CD14-positive monocyte (primary cell): ENCODE data around the gene ODF2. TPM values are rescaled to one million over a fixed set of nuclear protein-coding genes. Genes with fewer than 3 reads are reported as not detected.

Experiments used
- DNase-seq, 3 donors: peaks; one replicate each; pipeline ENCODE4 v3.0.0-alpha.2; 2011 to 2022
- H2AFZ ChIP-seq: 2 replicates; pipeline ENCODE4 v1.6.0; 2012; ENCODE audit warnings: mild to moderate bottlenecking, low read depth, low read length, inconsistent platforms; ENCODE audit not compliant: insufficient read depth, poor library complexity, severe bottlenecking
- H3K27ac ChIP-seq, 2 donors: 1 replicate in 1 of 2; 2 replicates in 1 of 2; pipeline ENCODE4 v1.5.1; 2012 to 2013; ENCODE audit warnings: low read length in 2 of 2, control low read depth in 1 of 2, inconsistent platforms in 1 of 2, low read depth in 1 of 2, mild to moderate bottlenecking in 1 of 2
- H3K27me3 ChIP-seq, 2 donors: one replicate each; pipeline versions ENCODE4 v1.6.0 to v1.6.1; 2011 to 2013; ENCODE audit warnings: low read length in 2 of 2; ENCODE audit not compliant: control insufficient read depth in 2 of 2, insufficient read depth in 2 of 2
- H3K36me3 ChIP-seq, 2 donors: replicated peaks in 1 of 2; 1 replicate in 1 of 2; 2 replicates in 1 of 2; pipeline versions ENCODE4 v1.5.1 to v1.6.1; 2012 to 2013; ENCODE audit warnings: low read length in 2 of 2, control low read depth in 1 of 2, inconsistent platforms in 1 of 2, mild to moderate bottlenecking in 1 of 2; ENCODE audit not compliant: insufficient read depth in 2 of 2, control insufficient read depth in 1 of 2
- H3K4me1 ChIP-seq, 2 donors: 1 replicate in 1 of 2; 2 replicates in 1 of 2; pipeline versions ENCODE4 v1.5.1 to v1.6.1; 2012 to 2013; ENCODE audit warnings: low read length in 2 of 2, control low read depth in 1 of 2, inconsistent platforms in 1 of 2, mild to moderate bottlenecking in 1 of 2, moderate library complexity in 1 of 2; ENCODE audit not compliant: insufficient read depth in 2 of 2, control insufficient read depth in 1 of 2
- H3K4me2 ChIP-seq: replicated peaks from 2 replicates; pipeline ENCODE3; 2012; ENCODE audit warnings: low read length, moderate library complexity, mild to moderate bottlenecking; ENCODE audit not compliant: poor library complexity, severe bottlenecking; ENCODE audit errors: extremely low read depth
- H3K4me3 ChIP-seq, 3 experiments: fragments of 200-600 bp in 1 of 3; sonication (generic) in 1 of 3; replicated peaks in 1 of 3; 1 replicate in 2 of 3; 2 replicates in 1 of 3; pipeline ENCODE4 v1.5.1; 2011 to 2013; ENCODE audit warnings: low read length in 3 of 3, mild to moderate bottlenecking in 3 of 3, control low read depth in 2 of 3, low read depth in 2 of 3, inconsistent platforms in 1 of 3, moderate library complexity in 1 of 3
- H3K79me2 ChIP-seq: 2 replicates; pipeline ENCODE4 v1.6.0; 2012; ENCODE audit warnings: mild to moderate bottlenecking, control low read depth, inconsistent platforms, low read length, moderate library complexity; ENCODE audit not compliant: insufficient read depth
- H3K9ac ChIP-seq: 2 replicates; pipeline ENCODE4 v1.6.0; 2017; ENCODE audit warnings: low read length, mild to moderate bottlenecking; ENCODE audit not compliant: insufficient read depth, poor library complexity, severe bottlenecking
- H3K9me3 ChIP-seq, 2 donors: replicated peaks in 1 of 2; 1 replicate in 1 of 2; 2 replicates in 1 of 2; pipeline versions ENCODE4 v1.5.1 to v1.6.1; 2012 to 2013; ENCODE audit warnings: low read length in 2 of 2, control low read depth in 1 of 2; ENCODE audit not compliant: control insufficient read depth in 1 of 2, insufficient read depth in 1 of 2
- H4K20me1 ChIP-seq: 2 replicates; pipeline ENCODE4 v1.6.0; 2012; ENCODE audit warnings: mild to moderate bottlenecking, low read length, control low read depth, moderate library complexity; ENCODE audit not compliant: insufficient read depth
- H3K27ac Mint-ChIP-seq, 7 donors: one replicate each; pipeline ENCODE4 v1.8.0; 2020; ENCODE audit warnings: mild to moderate bottlenecking in 7 of 7, mixed read lengths in 7 of 7, moderate library complexity in 6 of 7, inconsistent platforms in 2 of 7
- H3K27me3 Mint-ChIP-seq, 3 donors: one replicate each; pipeline ENCODE4 v1.8.0; 2021 to 2022; ENCODE audit warnings: low read depth in 3 of 3, mild to moderate bottlenecking in 3 of 3, mixed read lengths in 3 of 3, moderate library complexity in 3 of 3, inconsistent platforms in 1 of 3
- H3K36me3 Mint-ChIP-seq, 2 donors: one replicate each; pipeline ENCODE4 v1.8.0; 2020; ENCODE audit warnings: mixed read lengths in 2 of 2, inconsistent platforms in 1 of 2, mild to moderate bottlenecking in 1 of 2
- H3K4me1 Mint-ChIP-seq: one replicate; pipeline ENCODE4 v1.8.0; 2020; ENCODE audit warnings: mild to moderate bottlenecking, mixed read lengths
- H3K4me3 Mint-ChIP-seq, 2 donors: one replicate each; pipeline ENCODE4 v1.8.0; 2020; ENCODE audit warnings: mild to moderate bottlenecking in 2 of 2, mixed read lengths in 2 of 2, moderate library complexity in 1 of 2
- H3K9me3 Mint-ChIP-seq, 7 donors: one replicate each; pipeline ENCODE4 v1.8.0; 2020 to 2022; ENCODE audit warnings: mixed read lengths in 7 of 7, mild to moderate bottlenecking in 6 of 7, moderate library complexity in 6 of 7, inconsistent platforms in 2 of 7
- CTCF ChIP-seq: fragments of 200-600 bp; IDR thresholded peaks from one replicate; pipeline ENCODE4 v1.8.0; 2022; ENCODE audit warnings: antibody characterized with exemption, mild to moderate bottlenecking
- WGBS: methylation state at CpG from one replicate; pipeline ENCODE4 v1.1.5; 2013; ENCODE audit warnings: missing lambda C conversion rate; ENCODE audit not compliant: insufficient coverage; 5-methylcytosine and 5-hydroxymethylcytosine counted together
- intact Hi-C, 2 donors: fragments of 100-400 bp; cut with micrococcal nuclease; formaldehyde crosslinking; loops; one replicate each; pipeline versions ENCODE4 v1.15.0 to v1.15.1; 2023
- polyA plus RNA-seq, 3 donors: library from polyadenylated mRNA; depleted of rRNA in 1 of 3; unstranded in 2 of 3; stranded (reverse) in 1 of 3; fragments of 300-500 nt in 2 of 3; fragments of >200 nt in 1 of 3; fragmentation: Illumina TruSeq in 2 of 3; gene quantifications; 1 replicate in 2 of 3; 2 replicates in 1 of 3; pipeline ENCODE4 v1.2.3, GENCODE V29; 2012 to 2021

Gene ODF2
- polyA plus RNA-seq, 3 donors = 7.9 to 24.1 (median 11.4) TPM

GRCh38 chr9:128497824-128498610 is 42.2 kb downstream of the ODF2 start:
- Mint-ChIP-seq H3K27me3 (peaks cover 2 to 3% (median 2%) of the 10 kb centered on the region in 3 donors), H3K36me3 (peaks cover 53 to 80% of the 10 kb centered on the region in 2 donors), H3K4me3 (no peak overlapping the region), H3K9me3 (peaks cover 0 to 2% (median 0%) of the 10 kb centered on the region in 7 donors), H3K4me1 (peaks cover 9% of the 10 kb centered on the region), H3K27ac (peak overlapping the region in 2 of 7 donors; percentile 5 to 15)
- Histone ChIP-seq H3K4me3 (no peak overlapping the region), H4K20me1 (no peaks in the 10 kb centered on the region), H3K9ac (no peak overlapping the region), H3K9me3 (no peaks in the 10 kb centered on the region), H3K36me3 (peaks cover 60 to 84% of the 10 kb centered on the region in 2 donors), H3K27ac (no peak overlapping the region), H3K4me2 (no peak overlapping the region), H3K27me3 (no peaks in the 10 kb centered on the region), H2AFZ (no peak overlapping the region), H3K4me1 (peaks cover 8% of the 10 kb centered on the region in 2 donors), H3K79me2 (no peaks in the 10 kb centered on the region)
- DNase-seq = no peak
- WGBS = 97% methylated on average over 11 of the region's 11 CpGs
- TF ChIP-seq CTCF = no peak
- intact Hi-C loops = no loop called here

GRCh38 chr9:128498911-128499310 is 43.1 kb downstream of the ODF2 start:
- peaks cover 0 to 2% (median 0%) of the 10 kb centered on the region in 7 donors for H3K9me3 Mint-ChIP-seq
- no peaks in the 10 kb centered on the region for H3K27me3 ChIP-seq
- WGBS = 94% methylated on average over 3 of the region's 9 CpGs
- H3K4me3 Mint-ChIP-seq = no peak overlapping the region
- no peak overlapping the region for H3K9ac ChIP-seq
- DNase-seq = no peak
- intact Hi-C loops = no loop called here
- H3K79me2 ChIP-seq = no peaks in the 10 kb centered on the region
- peaks cover 0 to 3% (median 2%) of the 10 kb centered on the region in 3 donors for H3K27me3 Mint-ChIP-seq
- H3K4me3 ChIP-seq = no peak overlapping the region
- H4K20me1 ChIP-seq = no peaks in the 10 kb centered on the region
- no peak overlapping the region for H3K27ac Mint-ChIP-seq
- peaks cover 55 to 77% of the 10 kb centered on the region in 2 donors for H3K36me3 ChIP-seq
- H3K4me1 Mint-ChIP-seq = peaks cover 14% of the 10 kb centered on the region
- no peak overlapping the region for H2AFZ ChIP-seq
- no peak overlapping the region for H3K4me2 ChIP-seq
- H3K27ac ChIP-seq = no peak overlapping the region
- H3K4me1 ChIP-seq = peaks cover 9 to 12% of the 10 kb centered on the region in 2 donors
- no peaks in the 10 kb centered on the region for H3K9me3 ChIP-seq
- peaks cover 50 to 75% of the 10 kb centered on the region in 2 donors for H3K36me3 Mint-ChIP-seq
- TF ChIP-seq CTCF = no peak
